ENCODE results near the gene PDE5A.
"Not testable (repeated sequence)": the region's sequence is repeated elsewhere in the genome, so short reads cannot be mapped to it uniquely, and the experiment has no call there.

The PDE5A gene

GRCh38 chr4:119646347-119647071 lies 17.9 kb upstream of the PDE5A start:
- DNase-seq: peak in 37 of 56 donors; percentile 1 to 74 (median 25)

- DNase-seq: no peak
These were observed 14.9 kb upstream of the PDE5A start for GRCh38 chr4:119643306-119644042.

GRCh38 chr4:119641765-119642164 lies 13.2 kb upstream of the PDE5A start:
- no peak for DNase-seq

GRCh38 chr4:119638359-119638758 lies 9.8 kb upstream of the PDE5A start:
- no peak for DNase-seq

- DNase-seq: not testable (repeated sequence)
These were observed 8.2 kb upstream of the PDE5A start for GRCh38 chr4:119636851-119637250.

GRCh38 chr4:119632216-119632615 lies 3.6 kb upstream of the PDE5A start:
- no peak for DNase-seq

- DNase-seq: no peak
These were observed 503 bp upstream of the PDE5A start for GRCh38 chr4:119629142-119629471.

- DNase-seq: peak in 29 of 56 donors; percentile 1 to 39 (median 15)
These were observed 1.0 kb downstream of the PDE5A start for GRCh38 chr4:119627267-119628255.

GRCh38 chr4:119626943-119627266 lies 1.7 kb downstream of the PDE5A start:
- DNase-seq: peak in 1 of 56 donors; percentile 10

- DNase-seq: no peak
These were observed 2.2 kb downstream of the PDE5A start for GRCh38 chr4:119626420-119626819.

- no peak for DNase-seq
These were observed 2.8 kb downstream of the PDE5A start for GRCh38 chr4:119625761-119626160.

- DNase-seq: no peak
These were observed 4.2 kb downstream of the PDE5A start for GRCh38 chr4:119624356-119624755.

- no peak for DNase-seq
These were observed 5.6 kb downstream of the PDE5A start for GRCh38 chr4:119623025-119623424.

GRCh38 chr4:119615068-119615719 lies 13.4 kb downstream of the PDE5A start:
- DNase-seq: no peak

- no peak for DNase-seq
These were observed 24.3 kb downstream of the PDE5A start for GRCh38 chr4:119604266-119604665.

GRCh38 chr4:119602366-119602765 lies 26.2 kb downstream of the PDE5A start:
- DNase-seq: no peak

GRCh38 chr4:119598521-119598920 lies 30.1 kb downstream of the PDE5A start:
- DNase-seq: no peak

- DNase-seq: no peak
These were observed 31.2 kb downstream of the PDE5A start for GRCh38 chr4:119597377-119597776.

GRCh38 chr4:119593698-119594097 lies 34.9 kb downstream of the PDE5A start:
- no peak for DNase-seq

- DNase-seq: no peak
These were observed 35.8 kb downstream of the PDE5A start for GRCh38 chr4:119592830-119593229.

GRCh38 chr4:119589165-119589564 lies 39.4 kb downstream of the PDE5A start:
- DNase-seq: no peak

Measured in amygdala (tissue), 56 donors.